Bronchial epithelial cell (primary cell): Measurements from ENCODE around the gene RGS19. TPM values are rescaled to one million over a fixed set of nuclear protein-coding genes. Genes with fewer than 3 reads are reported as not detected.

Experiments
- DNase-seq: peaks from one replicate; pipeline ENCODE4 v3.0.0-alpha.2; 2010; ENCODE audit warnings: low read depth
- FAIRE-seq: peaks from 2 replicates; lab custom pipeline; 2011; peaks lifted over from hg19 to GRCh38; lab: Jason Lieb, UNC
- H3K27me3 ChIP-seq: 2 replicates; pipeline ENCODE4 v1.5.1; 2011; ENCODE audit warnings: low read length; ENCODE audit not compliant: control insufficient read depth, insufficient read depth
- H3K36me3 ChIP-seq: 2 replicates; pipeline ENCODE4 v1.5.1; 2011; ENCODE audit warnings: low read length; ENCODE audit not compliant: control insufficient read depth, insufficient read depth
- H3K4me3 ChIP-seq: 2 replicates; pipeline ENCODE4 v1.5.1; 2011; ENCODE audit warnings: mild to moderate bottlenecking, low read depth, low read length, control low read depth
- CTCF ChIP-seq: IDR thresholded peaks from 2 replicates; pipeline ENCODE4 v1.5.1; 2011; ENCODE audit warnings: mild to moderate bottlenecking, moderate library complexity, low read length, control low read depth, inconsistent platforms; ENCODE audit not compliant: insufficient read depth, severe bottlenecking
- total RNA-seq: library from RNA; depleted of rRNA; stranded (reverse); fragments of >200 nt; gene quantifications from 2 replicates; pipeline ENCODE4 v1.2.1, GENCODE V29; 2014

RGS19 gene
- total RNA-seq, 1 donor from 2014 or later: 6.1 TPM

GRCh38 chr20:64030371-64031134 is 48.8 kb downstream of the RGS19 start:
- H3K4me3 ChIP-seq: no peak overlapping the region
- H3K36me3 ChIP-seq: peaks cover 34% of the 10 kb centered on the region
- no peak for DNase-seq
- no peak for TF ChIP-seq CTCF
- no peaks in the 10 kb centered on the region for H3K27me3 ChIP-seq
- no peak for FAIRE-seq

GRCh38 chr20:64029293-64030117 is 49.8 kb downstream of the RGS19 start:
- FAIRE-seq: no peak
- H3K27me3 ChIP-seq: no peaks in the 10 kb centered on the region
- peaks cover 40% of the 10 kb centered on the region for H3K36me3 ChIP-seq
- TF ChIP-seq CTCF: no peak
- no peak for DNase-seq
- no peak overlapping the region for H3K4me3 ChIP-seq

- Histone ChIP-seq H3K4me3 (no peak overlapping the region), H3K36me3 (peaks cover 47% of the 10 kb centered on the region), H3K27me3 (no peaks in the 10 kb centered on the region)
- DNase-seq (no peak), FAIRE-seq (no peak)
- no peak for TF ChIP-seq CTCF
Observed at GRCh38 chr20:64027981-64028685, 51.2 kb downstream of the RGS19 start.

- H3K4me3 ChIP-seq: no peak overlapping the region
- peaks cover 50% of the 10 kb centered on the region for H3K36me3 ChIP-seq
- no peak for FAIRE-seq
Observed at GRCh38 chr20:64025826-64026412, 53.4 kb downstream of the RGS19 start.

More at GRCh38 chr20:64025826-64026412, 53.4 kb downstream of the RGS19 start:
- TF ChIP-seq CTCF: no peak
- H3K27me3 ChIP-seq: no peaks in the 10 kb centered on the region
- DNase-seq: no peak
